ENCODE data around the gene HDAC9.

HDAC9 gene

DNA sequence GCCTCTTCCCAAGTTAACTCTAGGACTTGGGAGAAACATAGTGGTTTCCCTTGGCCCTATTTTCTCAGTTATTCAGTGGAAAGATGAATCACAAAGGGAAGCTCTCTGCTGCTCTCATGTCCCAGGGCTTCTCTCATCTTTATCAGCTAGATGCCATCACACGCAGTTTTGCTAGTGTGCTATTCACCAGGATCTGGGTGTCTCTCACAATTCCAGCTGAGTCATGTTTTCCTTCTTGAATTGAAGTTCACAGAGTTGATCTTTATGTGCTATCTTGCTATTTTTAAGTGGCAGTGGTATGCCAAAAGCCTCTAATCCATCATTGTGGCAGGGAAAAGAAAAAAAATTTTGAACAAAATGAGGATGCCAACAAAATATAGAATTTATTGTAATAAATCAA lies 520.6 kb downstream of the HDAC9 start:
- TF ChIP-seq ZFX (IDR thresholded peaks at IDR 0.05) (no peak), CTCF (conservative IDR thresholded peaks at IDR 0.05) (no peak)
- H3K27ac ChIP-seq, result no peak overlapping the region

DNA sequence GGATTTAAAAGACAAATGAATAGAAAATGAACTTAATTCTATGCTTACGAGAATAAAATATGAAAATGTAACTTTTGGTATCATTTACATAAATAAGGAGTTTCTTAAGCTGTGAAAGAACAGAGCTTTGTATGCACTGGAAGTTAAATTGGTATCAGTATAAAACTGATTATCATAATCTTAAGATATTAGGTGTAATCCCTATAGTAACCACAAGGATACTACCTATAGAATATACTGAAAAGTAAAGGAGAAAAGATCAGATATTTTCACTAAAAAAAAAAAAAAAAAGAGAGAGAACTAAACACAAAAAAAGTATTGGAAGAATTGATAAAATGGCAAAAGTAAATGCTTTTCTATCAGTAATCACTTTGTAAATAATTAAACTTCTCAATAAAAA lies 521.8 kb downstream of the HDAC9 start:
- H3K27ac ChIP-seq, result no peak overlapping the region
- TF ChIP-seq CTCF (conservative IDR thresholded peaks at IDR 0.05) (peak; percentile 25; the same call in 1 of the 2 replicates), ZFX (IDR thresholded peaks at IDR 0.05) (no peak)

DNA sequence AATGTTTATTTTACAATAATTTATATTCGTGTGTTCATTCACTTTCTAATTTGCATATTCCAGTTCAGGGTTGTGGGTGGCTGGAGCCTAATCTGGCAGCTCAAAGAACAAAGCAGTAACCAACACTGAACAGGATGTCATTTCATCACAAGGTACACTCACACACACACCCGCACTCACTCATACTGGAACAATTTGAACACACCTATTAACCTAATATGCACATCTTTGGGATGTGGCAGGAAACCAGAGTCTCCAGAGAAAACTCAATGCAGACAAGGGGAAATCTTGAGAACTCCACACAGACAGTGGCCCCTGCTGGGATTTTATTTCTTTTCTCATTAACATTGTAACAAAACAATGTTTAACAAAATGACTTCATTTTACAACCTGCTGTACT lies 524.5 kb downstream of the HDAC9 start:
- H3K27ac ChIP-seq, result no peak overlapping the region
- TF ChIP-seq ZFX (IDR thresholded peaks at IDR 0.05), result no peak
- TF ChIP-seq CTCF (conservative IDR thresholded peaks at IDR 0.05), result no peak

DNA sequence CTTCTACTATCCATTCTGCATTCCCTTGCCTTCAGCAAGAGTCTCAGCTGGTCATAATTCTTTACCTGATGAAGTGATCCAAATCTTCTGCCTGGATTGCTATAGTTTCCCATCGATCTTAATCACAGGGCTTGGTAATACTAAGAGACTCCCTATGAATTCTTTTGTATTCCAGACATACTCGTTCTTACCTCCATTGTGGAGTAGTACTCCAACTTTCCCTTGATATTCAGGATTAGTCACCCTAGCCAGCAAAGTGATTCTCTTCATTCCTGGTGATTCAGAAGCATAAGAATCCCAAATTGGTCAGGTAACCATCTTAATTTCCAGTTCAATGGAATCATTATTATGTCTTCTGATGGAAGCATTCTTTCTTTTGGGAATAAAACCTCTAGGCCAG lies 525.2 kb downstream of the HDAC9 start:
- TF ChIP-seq ZFX (IDR thresholded peaks at IDR 0.05), result no peak
- TF ChIP-seq CTCF (conservative IDR thresholded peaks at IDR 0.05), result no peak
- no peak overlapping the region for H3K27ac ChIP-seq

- no peak for TF ChIP-seq CTCF (conservative IDR thresholded peaks at IDR 0.05)
- no peak for TF ChIP-seq ZFX (IDR thresholded peaks at IDR 0.05)
These were observed 527.9 kb downstream of the HDAC9 start for GRCh38 chr7:19023477-19023876.

GRCh38 chr7:19024261-19024660 lies 528.7 kb downstream of the HDAC9 start:
- H3K27ac ChIP-seq, result no peak overlapping the region
- TF ChIP-seq CTCF (conservative IDR thresholded peaks at IDR 0.05) (no peak), ZFX (IDR thresholded peaks at IDR 0.05) (no peak)

More at GRCh38 chr7:19023477-19023876, 527.9 kb downstream of the HDAC9 start:
- no peak overlapping the region for H3K27ac ChIP-seq

DNA sequence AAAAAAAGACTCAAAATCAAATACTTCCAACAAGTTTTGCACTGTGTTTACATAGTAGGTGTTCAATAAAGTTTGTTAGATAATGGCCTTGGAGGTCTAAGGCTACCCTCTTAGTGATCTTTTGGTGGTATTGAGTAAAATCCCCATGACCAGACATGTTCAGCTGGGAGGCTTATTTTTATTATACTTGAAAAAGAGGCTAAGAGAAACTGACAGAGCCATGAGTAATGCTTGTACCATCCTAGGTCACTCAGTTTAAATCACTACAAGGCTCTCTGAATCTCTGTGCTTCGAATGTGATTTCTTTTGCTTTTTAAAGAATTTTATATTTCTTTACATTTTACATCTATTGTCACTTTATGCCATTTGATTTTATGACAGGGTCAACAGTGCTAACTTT lies 531.3 kb downstream of the HDAC9 start:
- no peak for TF ChIP-seq CTCF (conservative IDR thresholded peaks at IDR 0.05)
- TF ChIP-seq ZFX (IDR thresholded peaks at IDR 0.05), result no peak
- H3K27ac ChIP-seq, result no peak overlapping the region
